Epithelial cell of esophagus (primary cell): ENCODE measurements around the gene OSBPL1A.

Source experiments
- DNase-seq: peaks from one replicate; pipeline ENCODE4 v3.0.0; 2010; ENCODE audit warnings: low read depth
- H3K4me3 ChIP-seq: 2 replicates; pipeline ENCODE4 v1.5.1; 2011; ENCODE audit warnings: mild to moderate bottlenecking, low read length, control low read depth
- CTCF ChIP-seq: IDR thresholded peaks from 2 replicates; pipeline ENCODE4 v1.5.1; 2011; ENCODE audit warnings: low read depth, mild to moderate bottlenecking, low read length, control low read depth, inconsistent platforms; ENCODE audit not compliant: insufficient read depth; ENCODE audit errors: missing control alignments

The OSBPL1A gene

GRCh38 chr18:24197412-24197811 is 200.2 kb downstream of the OSBPL1A start:
- no peak for DNase-seq
- no peak overlapping the region for H3K4me3 ChIP-seq
- no peak for TF ChIP-seq CTCF

GRCh38 chr18:24196764-24197163 is 200.9 kb downstream of the OSBPL1A start:
- TF ChIP-seq CTCF, result no peak

GRCh38 chr18:24195296-24196053 is 202.1 kb downstream of the OSBPL1A start:
- no peak overlapping the region for H3K4me3 ChIP-seq
- no peak for DNase-seq
- no peak for TF ChIP-seq CTCF

More at GRCh38 chr18:24196764-24197163, 200.9 kb downstream of the OSBPL1A start:
- H3K4me3 ChIP-seq, result no peak overlapping the region
- no peak for DNase-seq

GRCh38 chr18:24190590-24190989 is 207.0 kb downstream of the OSBPL1A start:
- no peak for TF ChIP-seq CTCF
- H3K4me3 ChIP-seq, result no peak overlapping the region
- DNase-seq, result peak; percentile 34

GRCh38 chr18:24189664-24190346 is 207.8 kb downstream of the OSBPL1A start:
- no peak for TF ChIP-seq CTCF
- H3K4me3 ChIP-seq, result no peak overlapping the region
- DNase-seq, result no peak

- no peak overlapping the region for H3K4me3 ChIP-seq
- no peak for DNase-seq
- no peak for TF ChIP-seq CTCF
Measured at GRCh38 chr18:24189007-24189528, 208.6 kb downstream of the OSBPL1A start.
